HCT116 (cell line): ENCODE data around the gene CRTC3. TPM values are rescaled to one million over a fixed set of nuclear protein-coding genes. Genes with fewer than 3 reads are reported as not detected.

Source experiments
- ATAC-seq: fragments of 200-7000 bp; cut with Tn5 transposase; 2 replicates; pipeline ENCODE4 v1.9.1; 2020; ENCODE audit warnings: mild to moderate bottlenecking, moderate library complexity
- BruUV-seq: library from RNA; stranded (reverse); fragments of 400-500 nt; replicated peaks from 2 replicates; lab custom pipeline; 2021; lab: Mats Ljungman, UMichigan
- CTCF ChIA-PET: fragments of 300-600 bp; sonication (Branson Sonifier 250); formaldehyde crosslinking; loops from one replicate; lab custom pipeline; 2021; ENCODE audit warnings: antibody characterized with exemption; lab: Charles Lee
- POLR2A ChIA-PET: fragments of 300-600, 350-600 bp; sonication (Branson Sonifier 250); formaldehyde crosslinking; loops from one replicate; lab custom pipeline; 2021; ENCODE audit warnings: antibody characterized with exemption; lab: Charles Lee
- RAD21 ChIA-PET, 2 experiments: fragments of 300-600 bp; sonication (Branson Sonifier 250); formaldehyde crosslinking; loops; one replicate each; lab custom pipeline; 2023; ENCODE audit warnings: low total read pairs in 2 of 2; ENCODE audit not compliant: uncharacterized antibody in 2 of 2, unreplicated experiment in 2 of 2, low non-redundant PET in 1 of 2; lab: Charles Lee
- DNase-seq: peaks from one replicate; pipeline ENCODE4 v3.0.0-alpha.2; 2010; ENCODE audit warnings: low read depth, low spot score
- H2AFZ ChIP-seq: fragments of 200-600 bp; shearing (Covaris generic), sonication (generic); 2 replicates; pipeline ENCODE4 v1.6.1; 2017; ENCODE audit warnings: low read depth, mixed run types, mixed read lengths, antibody characterized with exemption, low read length; ENCODE audit not compliant: poor library complexity, severe bottlenecking
- H3K27ac ChIP-seq: 2 replicates; pipeline ENCODE4 v1.5.1; 2012; ENCODE audit warnings: low read depth, low read length
- H3K27me3 ChIP-seq: fragments of 200-600 bp; sonication (generic); 2 replicates; pipeline ENCODE4 v1.6.1; 2016; ENCODE audit warnings: mixed run types, low read length, mixed read lengths; ENCODE audit not compliant: insufficient read depth
- H3K36me3 ChIP-seq, 2 experiments: fragments of 200-500 bp in 1 of 2; fragments of 200-600 bp in 1 of 2; sonication (Bioruptor generic) in 1 of 2; sonication (generic) in 1 of 2; 2 replicates each; pipeline versions ENCODE4 v1.5.1 to v1.6.1; 2014 to 2016; ENCODE audit warnings: low read length in 2 of 2, inconsistent platforms in 1 of 2, mixed read lengths in 1 of 2, mixed run types in 1 of 2; ENCODE audit not compliant: insufficient read depth in 2 of 2, control insufficient read depth in 1 of 2
- H3K4me1 ChIP-seq, 2 experiments: fragments of 200-600 bp in 1 of 2; sonication (generic) in 1 of 2; 2 replicates each; pipeline versions ENCODE4 v1.5.1 to v1.6.1; 2012 to 2017; ENCODE audit warnings: low read length in 2 of 2, inconsistent platforms in 1 of 2, mild to moderate bottlenecking in 1 of 2, mixed read lengths in 1 of 2, mixed run types in 1 of 2, moderate library complexity in 1 of 2; ENCODE audit not compliant: insufficient read depth in 2 of 2, control insufficient read depth in 1 of 2
- H3K4me2 ChIP-seq: fragments of 200-600 bp; sonication (generic); 2 replicates; pipeline ENCODE4 v1.6.1; 2017; ENCODE audit warnings: mixed run types, low read length, mixed read lengths
- H3K4me3 ChIP-seq, 2 experiments: fragments of 200-600 bp in 1 of 2; sonication (generic) in 1 of 2; replicated peaks in 1 of 2; 2 replicates each; pipeline ENCODE4 v1.5.1; 2011 to 2016; ENCODE audit warnings: low read length in 2 of 2, control low read depth in 1 of 2, low read depth in 1 of 2, mild to moderate bottlenecking in 1 of 2, mixed read lengths in 1 of 2, mixed run types in 1 of 2
- H3K79me2 ChIP-seq: fragments of 200-600 bp; sonication (generic); 2 replicates; pipeline ENCODE4 v1.6.1; 2017; ENCODE audit warnings: mild to moderate bottlenecking, mixed run types, low read length, moderate library complexity, mixed read lengths; ENCODE audit not compliant: insufficient read depth
- H3K9ac ChIP-seq: fragments of 200-600 bp; sonication (generic); 2 replicates; pipeline ENCODE4 v1.6.1; 2016; ENCODE audit warnings: low read length, mixed read lengths
- H3K9me2 ChIP-seq: fragments of 200-600 bp; sonication (generic), shearing (Covaris generic); 2 replicates; pipeline ENCODE4 v1.6.1; 2017; ENCODE audit warnings: mixed run types, mild to moderate bottlenecking, moderate library complexity; ENCODE audit not compliant: insufficient read depth
- H3K9me3 ChIP-seq, 2 experiments: fragments of 200-500 bp in 1 of 2; fragments of 200-600 bp in 1 of 2; sonication (Bioruptor generic) in 1 of 2; sonication (generic) in 1 of 2; 2 replicates each; pipeline ENCODE4 v1.6.1; 2014 to 2017; ENCODE audit warnings: low read length in 2 of 2, mixed read lengths in 2 of 2, inconsistent platforms in 1 of 2, low read depth in 1 of 2, mild to moderate bottlenecking in 1 of 2, mixed run types in 1 of 2, moderate library complexity in 1 of 2; ENCODE audit not compliant: control insufficient read depth in 1 of 2, insufficient read depth in 1 of 2
- H4K20me1 ChIP-seq: fragments of 200-600 bp; sonication (generic), shearing (Covaris generic); 2 replicates; pipeline ENCODE4 v1.6.1; 2017; ENCODE audit warnings: mixed run types, mild to moderate bottlenecking, moderate library complexity; ENCODE audit not compliant: insufficient read depth
- CBX3 ChIP-seq: IDR thresholded peaks from 2 replicates; pipeline ENCODE4 v1.6.1; 2012; ENCODE audit warnings: low read depth
- EGR1 ChIP-seq: IDR thresholded peaks from 2 replicates; pipeline ENCODE4 v1.6.1; 2012; ENCODE audit warnings: low read depth
- ELF1 ChIP-seq: IDR thresholded peaks from 2 replicates; pipeline ENCODE4 v1.6.1; 2012; ENCODE audit warnings: low read depth, borderline replicate concordance
- EZH2 ChIP-seq: fragments of 200-600 bp; sonication (generic); IDR thresholded peaks from 2 replicates; pipeline ENCODE4 v1.6.1; 2017; ENCODE audit warnings: antibody characterized with exemption, mixed run types
- EZH2phosphoT487 ChIP-seq: fragments of 200-600 bp; IDR thresholded peaks from 2 replicates; pipeline ENCODE4 v1.6.1; 2018; ENCODE audit warnings: antibody characterized with exemption, borderline replicate concordance
- JUND ChIP-seq: IDR thresholded peaks from 2 replicates; pipeline ENCODE4 v1.6.1; 2012
- POLR2A ChIP-seq: IDR thresholded peaks from 2 replicates; pipeline ENCODE4 v1.7.0; 2011; ENCODE audit warnings: borderline replicate concordance; ENCODE audit not compliant: insufficient read depth, insufficient read length; ENCODE audit errors: extremely low read depth
- POLR2AphosphoS5 ChIP-seq: IDR thresholded peaks from 2 replicates; pipeline ENCODE4 v1.6.1; 2011; ENCODE audit warnings: mild to moderate bottlenecking, low read depth, low read length, moderate library complexity
- SP1 ChIP-seq: IDR thresholded peaks from 2 replicates; pipeline ENCODE4 v1.6.1; 2012; ENCODE audit warnings: low read depth
- SRF ChIP-seq: IDR thresholded peaks from 2 replicates; pipeline ENCODE4 v1.6.1; 2012; ENCODE audit warnings: low read depth
- TCF7L2 ChIP-seq: IDR thresholded peaks from 2 replicates; pipeline ENCODE4 v1.7.0; 2011; ENCODE audit warnings: borderline replicate concordance, inconsistent platforms; ENCODE audit not compliant: insufficient read depth, insufficient read length; ENCODE audit errors: extremely low read depth
- ZNF274 ChIP-seq: fragments of 200-500 bp; sonication (Bioruptor generic); IDR thresholded peaks from 2 replicates; pipeline ENCODE4 v1.6.1; 2014; ENCODE audit warnings: mild to moderate bottlenecking, low read depth, low read length, inconsistent platforms
- intact Hi-C: fragments of 100-400 bp; cut with micrococcal nuclease; formaldehyde crosslinking; loops from 2 replicates; pipeline ENCODE4 v1.10.0; 2022
- total RNA-seq: library from RNA; stranded (reverse); gene quantifications from one replicate; pipeline ENCODE4 v1.2.1, GENCODE V29; 2021; ENCODE audit not compliant: unreplicated experiment
- TF ChIP-seq, protein P1 (sequence below): IDR thresholded peaks from 2 replicates; pipeline ENCODE4 v1.6.1; 2011; ENCODE audit warnings: mild to moderate bottlenecking, low read length, moderate library complexity; ENCODE audit not compliant: insufficient replicate concordance; ENCODE audit errors: extremely low read depth
- TF ChIP-seq, protein P2 (sequence below), 3 experiments: fragments of 200-600 bp in 1 of 3; sonication (generic) in 1 of 3; IDR thresholded peaks in 2 of 3; conservative IDR thresholded peaks in 1 of 3; 2 replicates each; pipeline ENCODE4 v1.5.1; 2012 to 2017; ENCODE audit warnings: low read depth in 2 of 3, low read length in 2 of 3, antibody characterized with exemption in 1 of 3, borderline replicate concordance in 1 of 3, control low read depth in 1 of 3, mild to moderate bottlenecking in 1 of 3, mixed read lengths in 1 of 3, mixed run types in 1 of 3, moderate library complexity in 1 of 3; ENCODE audit not compliant: insufficient read depth in 1 of 3
- TF ChIP-seq, protein P3 (sequence below): IDR thresholded peaks from 2 replicates; pipeline ENCODE4 v1.6.1; 2012
- TF ChIP-seq, protein P4 (sequence below): IDR thresholded peaks from 2 replicates; pipeline ENCODE4 v1.6.1; 2012

The CRTC3 gene
- total RNA-seq, 1 experiment from 2014 or later = 20.7 TPM

DNA sequence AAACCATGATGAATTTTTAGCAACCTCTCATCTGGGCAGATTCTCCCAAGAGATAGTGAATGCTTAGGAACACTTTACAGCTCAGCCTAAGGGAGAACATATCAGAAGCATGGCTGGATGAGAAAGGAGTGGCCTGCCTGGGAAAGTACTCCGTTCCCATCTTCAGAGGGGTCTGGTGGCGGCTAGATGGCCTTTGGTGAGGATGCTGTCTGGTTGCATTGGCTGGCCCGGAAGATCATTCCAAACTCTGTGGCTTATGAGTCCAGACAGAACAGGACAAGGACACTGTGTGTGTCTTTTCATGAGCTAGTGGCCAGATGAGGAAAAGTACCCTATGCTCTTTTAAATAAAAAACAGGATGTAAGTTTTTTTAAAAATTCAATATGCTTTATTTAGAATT lies 51.2 kb downstream of the CRTC3 start (continued):
- TF ChIP-seq ELF1 = no peak

GRCh38 chr15:90581771-90582352 lies 52.1 kb downstream of the CRTC3 start:
- Histone ChIP-seq H3K4me1 (no peaks in the 10 kb centered on the region), H3K4me3 (no peak overlapping the region), H3K4me2 (no peak overlapping the region), H3K79me2 (peaks cover 3% of the 10 kb centered on the region; the same call in 1 of the 2 replicates), H3K9me2 (no peaks in the 10 kb centered on the region), H3K27ac (no peak overlapping the region), H3K36me3 (no peaks in the 10 kb centered on the region), H3K27me3 (no peaks in the 10 kb centered on the region), H3K9ac (no peak overlapping the region), H4K20me1 (no peaks in the 10 kb centered on the region), H3K9me3 (no peaks in the 10 kb centered on the region), H2AFZ (no peak overlapping the region)
- RAD21 ChIA-PET = no interaction called here
- POLR2A ChIA-PET = no interaction called here
- TF ChIP-seq POLR2AphosphoS5 = no peak
- TF ChIP-seq, protein P1, sequence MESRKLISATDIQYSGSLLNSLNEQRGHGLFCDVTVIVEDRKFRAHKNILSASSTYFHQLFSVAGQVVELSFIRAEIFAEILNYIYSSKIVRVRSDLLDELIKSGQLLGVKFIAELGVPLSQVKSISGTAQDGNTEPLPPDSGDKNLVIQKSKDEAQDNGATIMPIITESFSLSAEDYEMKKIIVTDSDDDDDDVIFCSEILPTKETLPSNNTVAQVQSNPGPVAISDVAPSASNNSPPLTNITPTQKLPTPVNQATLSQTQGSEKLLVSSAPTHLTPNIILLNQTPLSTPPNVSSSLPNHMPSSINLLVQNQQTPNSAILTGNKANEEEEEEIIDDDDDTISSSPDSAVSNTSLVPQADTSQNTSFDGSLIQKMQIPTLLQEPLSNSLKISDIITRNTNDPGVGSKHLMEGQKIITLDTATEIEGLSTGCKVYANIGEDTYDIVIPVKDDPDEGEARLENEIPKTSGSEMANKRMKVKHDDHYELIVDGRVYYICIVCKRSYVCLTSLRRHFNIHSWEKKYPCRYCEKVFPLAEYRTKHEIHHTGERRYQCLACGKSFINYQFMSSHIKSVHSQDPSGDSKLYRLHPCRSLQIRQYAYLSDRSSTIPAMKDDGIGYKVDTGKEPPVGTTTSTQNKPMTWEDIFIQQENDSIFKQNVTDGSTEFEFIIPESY = no peak
- no peak for TF ChIP-seq JUND
- TF ChIP-seq ELF1 = no peak
- TF ChIP-seq ZNF274 = no peak
- TF ChIP-seq EZH2 = no peak
- TF ChIP-seq EZH2phosphoT487 = no peak
- TF ChIP-seq TCF7L2 = no peak
- TF ChIP-seq, protein P2, sequence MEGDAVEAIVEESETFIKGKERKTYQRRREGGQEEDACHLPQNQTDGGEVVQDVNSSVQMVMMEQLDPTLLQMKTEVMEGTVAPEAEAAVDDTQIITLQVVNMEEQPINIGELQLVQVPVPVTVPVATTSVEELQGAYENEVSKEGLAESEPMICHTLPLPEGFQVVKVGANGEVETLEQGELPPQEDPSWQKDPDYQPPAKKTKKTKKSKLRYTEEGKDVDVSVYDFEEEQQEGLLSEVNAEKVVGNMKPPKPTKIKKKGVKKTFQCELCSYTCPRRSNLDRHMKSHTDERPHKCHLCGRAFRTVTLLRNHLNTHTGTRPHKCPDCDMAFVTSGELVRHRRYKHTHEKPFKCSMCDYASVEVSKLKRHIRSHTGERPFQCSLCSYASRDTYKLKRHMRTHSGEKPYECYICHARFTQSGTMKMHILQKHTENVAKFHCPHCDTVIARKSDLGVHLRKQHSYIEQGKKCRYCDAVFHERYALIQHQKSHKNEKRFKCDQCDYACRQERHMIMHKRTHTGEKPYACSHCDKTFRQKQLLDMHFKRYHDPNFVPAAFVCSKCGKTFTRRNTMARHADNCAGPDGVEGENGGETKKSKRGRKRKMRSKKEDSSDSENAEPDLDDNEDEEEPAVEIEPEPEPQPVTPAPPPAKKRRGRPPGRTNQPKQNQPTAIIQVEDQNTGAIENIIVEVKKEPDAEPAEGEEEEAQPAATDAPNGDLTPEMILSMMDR (IDR thresholded peaks at IDR 0.05 in 2 of 3, conservative IDR thresholded peaks at IDR 0.05 in 1 of 3; ENCODE audit: borderline replicate concordance in 1 of 3, insufficient read depth in 1 of 3, low read depth in 2 of 3, low read length in 2 of 3) = no peak
- TF ChIP-seq POLR2A = no peak
- TF ChIP-seq, protein P3, sequence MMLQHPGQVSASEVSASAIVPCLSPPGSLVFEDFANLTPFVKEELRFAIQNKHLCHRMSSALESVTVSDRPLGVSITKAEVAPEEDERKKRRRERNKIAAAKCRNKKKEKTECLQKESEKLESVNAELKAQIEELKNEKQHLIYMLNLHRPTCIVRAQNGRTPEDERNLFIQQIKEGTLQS = no peak
- no peak for TF ChIP-seq CBX3
- no peak for TF ChIP-seq EGR1
- no peak for TF ChIP-seq SP1
- no peak for TF ChIP-seq SRF
- TF ChIP-seq, protein P4, sequence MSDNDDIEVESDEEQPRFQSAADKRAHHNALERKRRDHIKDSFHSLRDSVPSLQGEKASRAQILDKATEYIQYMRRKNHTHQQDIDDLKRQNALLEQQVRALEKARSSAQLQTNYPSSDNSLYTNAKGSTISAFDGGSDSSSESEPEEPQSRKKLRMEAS = no peak
- no TSS peak for BruUV-seq
- no peak for ATAC-seq
- DNase-seq = no peak
- intact Hi-C loops = no loop called here
- CTCF ChIA-PET = no interaction called here
